GM10266 (cell line): ENCODE data around the gene TMEM260.
A peak's percentile ranks its signal among the peaks of the same experiment; 100 is the strongest.

Source experiments
- DNase-seq: peaks from one replicate; pipeline ENCODE4 v3.0.0; 2012; ENCODE audit errors: extremely low spot score
- CTCF ChIP-seq: IDR thresholded peaks from 2 replicates; pipeline ENCODE4 v1.5.1; 2012; ENCODE audit warnings: mild to moderate bottlenecking, low read depth; ENCODE audit not compliant: control insufficient read depth, insufficient read depth; ENCODE audit errors: missing control alignments

TMEM260 gene

GRCh38 chr14:56579345-56580220 lies at the start of gene TMEM260:
TMEM260 (plus strand) TSS chr14:56579798; CDS start chr14:56579915, 117 bp downstream.
- peak; percentile 93 for TF ChIP-seq CTCF
- DNase-seq = peak; percentile 92

GRCh38 chr14:56532546-56532945 lies 47.1 kb upstream of the TMEM260 start:
- TF ChIP-seq CTCF = no peak
- no peak for DNase-seq

GRCh38 chr14:56534656-56535055 lies 44.9 kb upstream of the TMEM260 start:
- TF ChIP-seq CTCF = no peak
- DNase-seq = no peak

GRCh38 chr14:56539862-56540261 lies 39.7 kb upstream of the TMEM260 start:
- DNase-seq = no peak
- TF ChIP-seq CTCF = no peak

- TF ChIP-seq CTCF = no peak
- no peak for DNase-seq
Observed at GRCh38 chr14:56543436-56543835, 36.2 kb upstream of the TMEM260 start.

- no peak for TF ChIP-seq CTCF
- DNase-seq = no peak
Observed at GRCh38 chr14:56549721-56550120, 29.9 kb upstream of the TMEM260 start.

- no peak for DNase-seq
- no peak for TF ChIP-seq CTCF
Observed at GRCh38 chr14:56552615-56553014, 27.0 kb upstream of the TMEM260 start.
